Spleen (tissue), 7 donors: Measurements from ENCODE around the gene AUP1.

Source experiments
- POLR2A ChIP-seq, 3 donors: fragments of 450-650 bp; IDR thresholded peaks; one replicate each; pipeline ENCODE4 v1.5.1; 2017; ENCODE audit warnings: antibody characterized with exemption in 3 of 3, mild to moderate bottlenecking in 1 of 3
- TF ChIP-seq, protein P1 (sequence below), 11 experiments: fragments of 200-600 bp in 7 of 11; fragments of 450-650 bp in 4 of 11; sonication (generic) in 4 of 11; IDR thresholded peaks in 8 of 11; conservative IDR thresholded peaks in 3 of 11; 1 replicate in 7 of 11; 2 replicates in 4 of 11; pipeline versions ENCODE4 v1.4.0 to v1.8.0; 2016 to 2021; ENCODE audit warnings: antibody characterized with exemption in 11 of 11, inconsistent platforms in 4 of 11, mild to moderate bottlenecking in 1 of 11
- donor health status: DM: no; HTN: no; CAD: no; lungs with moderate emphysema.
- donor health status: DM: no; HTN: no; CAD: no.
- donor health status: DM: no; HTN: no; CAD: no.

- TF ChIP-seq POLR2A (IDR thresholded peaks at IDR 0.05), result no peak
- TF ChIP-seq, protein P1, sequence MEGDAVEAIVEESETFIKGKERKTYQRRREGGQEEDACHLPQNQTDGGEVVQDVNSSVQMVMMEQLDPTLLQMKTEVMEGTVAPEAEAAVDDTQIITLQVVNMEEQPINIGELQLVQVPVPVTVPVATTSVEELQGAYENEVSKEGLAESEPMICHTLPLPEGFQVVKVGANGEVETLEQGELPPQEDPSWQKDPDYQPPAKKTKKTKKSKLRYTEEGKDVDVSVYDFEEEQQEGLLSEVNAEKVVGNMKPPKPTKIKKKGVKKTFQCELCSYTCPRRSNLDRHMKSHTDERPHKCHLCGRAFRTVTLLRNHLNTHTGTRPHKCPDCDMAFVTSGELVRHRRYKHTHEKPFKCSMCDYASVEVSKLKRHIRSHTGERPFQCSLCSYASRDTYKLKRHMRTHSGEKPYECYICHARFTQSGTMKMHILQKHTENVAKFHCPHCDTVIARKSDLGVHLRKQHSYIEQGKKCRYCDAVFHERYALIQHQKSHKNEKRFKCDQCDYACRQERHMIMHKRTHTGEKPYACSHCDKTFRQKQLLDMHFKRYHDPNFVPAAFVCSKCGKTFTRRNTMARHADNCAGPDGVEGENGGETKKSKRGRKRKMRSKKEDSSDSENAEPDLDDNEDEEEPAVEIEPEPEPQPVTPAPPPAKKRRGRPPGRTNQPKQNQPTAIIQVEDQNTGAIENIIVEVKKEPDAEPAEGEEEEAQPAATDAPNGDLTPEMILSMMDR (IDR thresholded peaks at IDR 0.05 in 8 of 11, conservative IDR thresholded peaks at IDR 0.05 in 3 of 11), result no peak
Measured at GRCh38 chr2:74491648-74492544, 37.6 kb downstream of the AUP1 start.
